K562 (cell line): Measurements from ENCODE around the gene ZNF618. TPM values are rescaled to one million over a fixed set of nuclear protein-coding genes. Genes with fewer than 3 reads are reported as not detected.

Experiments used
- ATAC-seq: fragments of 200-7000 bp; cut with Tn5 transposase; 3 replicates; pipeline ENCODE4 v1.9.1; 2020; ENCODE audit warnings: moderate library complexity
- BruUV-seq: library from RNA; stranded (reverse); fragments of 400-500 nt; replicated peaks from 2 replicates; lab custom pipeline; 2021; lab: Mats Ljungman, UMichigan
- CTCF ChIA-PET: fragments of 300-600 bp; formaldehyde crosslinking; extraction: SDS; loops from one replicate; lab custom pipeline; 2021; ENCODE audit warnings: low intra/inter-chr PET ratio; lab: Yijun Ruan, JAX
- POLR2A ChIA-PET: fragments of 300-600, 350-650 bp; sonication (Branson Sonifier 250); formaldehyde crosslinking; extraction: SDS; loops from one replicate; lab custom pipeline; 2021; ENCODE audit warnings: antibody characterized with exemption, inconsistent platforms; lab: Yijun Ruan, JAX
- DNase-seq, 4 experiments: peaks; one replicate each; pipeline versions ENCODE4 v3.0.0 to v3.0.0-alpha.2; 2011 to 2018; ENCODE audit warnings: low spot score in 3 of 4, mixed read lengths in 3 of 4; ENCODE audit errors: extremely low read depth in 1 of 4
- FAIRE-seq: peaks from 2 replicates; lab custom pipeline; 2011; peaks lifted over from hg19 to GRCh38; lab: Jason Lieb, UNC
- H2AFZ ChIP-seq: 2 replicates; pipeline ENCODE4 v1.6.0; 2011; ENCODE audit warnings: low read depth, low read length, control low read depth, inconsistent platforms
- H3K27ac ChIP-seq: fragments of 200-600 bp; 3 replicates; pipeline ENCODE4 v1.8.0; 2011; ENCODE audit warnings: low read depth, mild to moderate bottlenecking, control low read depth, inconsistent platforms, low read length, moderate library complexity, mixed read lengths; ENCODE audit errors: extremely low read depth
- H3K27me3 ChIP-seq, 2 experiments: fragments of 300-600 bp in 1 of 2; 2 replicates in 1 of 2; 3 replicates in 1 of 2; pipeline versions ENCODE4 v1.6.0 to v1.8.0; 2011; ENCODE audit warnings: inconsistent platforms in 2 of 2, low read length in 2 of 2, mild to moderate bottlenecking in 1 of 2, mixed read lengths in 1 of 2, moderate library complexity in 1 of 2; ENCODE audit not compliant: control insufficient read depth in 2 of 2, insufficient read depth in 2 of 2
- H3K36me3 ChIP-seq: fragments of 300-600 bp; 3 replicates; pipeline ENCODE4 v1.8.0; 2011; ENCODE audit warnings: mild to moderate bottlenecking, low read length, inconsistent platforms; ENCODE audit not compliant: control insufficient read depth, insufficient read depth
- H3K4me1 ChIP-seq, 2 experiments: fragments of 200-600 bp in 1 of 2; replicated peaks in 1 of 2; 2 replicates in 1 of 2; 3 replicates in 1 of 2; pipeline versions ENCODE4 v1.5.1 to v1.8.0; 2011; ENCODE audit warnings: inconsistent platforms in 2 of 2, low read length in 2 of 2, mild to moderate bottlenecking in 1 of 2, mixed read lengths in 1 of 2, moderate library complexity in 1 of 2; ENCODE audit not compliant: control insufficient read depth in 2 of 2, insufficient read depth in 2 of 2
- H3K4me2 ChIP-seq: 2 replicates; pipeline ENCODE4 v1.6.1; 2011; ENCODE audit warnings: low read length, control low read depth, inconsistent platforms, mixed read lengths; ENCODE audit not compliant: insufficient read depth
- H3K4me3 ChIP-seq: fragments of 200-600 bp; sonication (generic), shearing (Covaris generic); 2 replicates; pipeline ENCODE4 v1.5.1; 2016; ENCODE audit warnings: control low read depth, inconsistent platforms
- H3K79me2 ChIP-seq: fragments of 200-600 bp; 3 replicates; pipeline ENCODE4 v1.8.0; 2011; ENCODE audit warnings: low read length, inconsistent platforms; ENCODE audit not compliant: control insufficient read depth, insufficient read depth
- H3K9ac ChIP-seq, 2 experiments: 2 replicates each; pipeline versions ENCODE4 v1.6.0 to v1.6.1; 2011; ENCODE audit warnings: low read depth in 2 of 2, low read length in 2 of 2, control low read depth in 1 of 2, inconsistent platforms in 1 of 2, mild to moderate bottlenecking in 1 of 2, mixed read lengths in 1 of 2; ENCODE audit not compliant: insufficient read depth in 1 of 2
- H3K9me1 ChIP-seq: one replicate; pipeline ENCODE4 v1.6.0; 2011; ENCODE audit warnings: inconsistent platforms, mild to moderate bottlenecking, low read length, moderate library complexity; ENCODE audit not compliant: control insufficient read depth, insufficient read depth
- H3K9me3 ChIP-seq: replicated peaks from 2 replicates; pipeline ENCODE4 v1.5.1; 2011; ENCODE audit warnings: low read depth, low read length, inconsistent platforms; ENCODE audit not compliant: control insufficient read depth, insufficient read depth
- H4K20me1 ChIP-seq: replicated peaks from 2 replicates; pipeline ENCODE4 v1.6.1; 2011; ENCODE audit warnings: low read length, inconsistent platforms, mixed read lengths; ENCODE audit not compliant: control insufficient read depth, insufficient read depth
- FOXK2 ChIP-seq, 2 experiments: fragments of 450-650 bp; IDR thresholded peaks in 1 of 2; conservative IDR thresholded peaks in 1 of 2; 2 replicates each; pipeline ENCODE4 v1.6.1; 2016; ENCODE audit warnings: low read depth in 2 of 2, mild to moderate bottlenecking in 1 of 2
- FOXM1 ChIP-seq, 2 experiments: fragments of 450-650 bp in 1 of 2; sonication (generic) in 1 of 2; formaldehyde crosslinking in 1 of 2; IDR thresholded peaks; 2 replicates each; pipeline versions ENCODE4 v1.6.1 to v1.9.0; 2017 to 2022; ENCODE audit warnings: low read depth in 2 of 2, mild to moderate bottlenecking in 2 of 2, missing genetic modification reagents in 1 of 2, moderate library complexity in 1 of 2
- KDM4B ChIP-seq, 2 experiments: fragments of 450-650 bp in 1 of 2; sonication (generic) in 1 of 2; IDR thresholded peaks; 2 replicates each; pipeline ENCODE4 v1.6.1; 2016 to 2017; ENCODE audit warnings: borderline replicate concordance in 2 of 2, antibody characterized with exemption in 1 of 2, low read depth in 1 of 2, mild to moderate bottlenecking in 1 of 2
- MTF1 ChIP-seq: fragments of 250-450 bp; sonication (Bioruptor Pico); IDR thresholded peaks from 2 replicates; pipeline ENCODE4 v1.9.0; 2021; ENCODE audit warnings: moderate library complexity, mild to moderate bottlenecking, inconsistent platforms, borderline replicate concordance
- NR2C1 ChIP-seq, 2 experiments: fragments of 450-650 bp; IDR thresholded peaks; 2 replicates each; pipeline ENCODE4 v1.6.1; 2017; ENCODE audit warnings: mild to moderate bottlenecking in 2 of 2, antibody characterized with exemption in 1 of 2, inconsistent platforms in 1 of 2, missing compliant biosample characterization in 1 of 2, missing genetic modification characterization in 1 of 2
- PCBP1 ChIP-seq: fragments of 200-400 bp; formaldehyde crosslinking; IDR thresholded peaks from 2 replicates; pipeline ENCODE4 v1.6.1; 2018; ENCODE audit warnings: mild to moderate bottlenecking, low read depth, low read length; ENCODE audit not compliant: poor library complexity, severe bottlenecking
- RBM25 ChIP-seq: fragments of 200-400 bp; formaldehyde crosslinking; IDR thresholded peaks from 2 replicates; pipeline ENCODE4 v1.6.1; 2018; ENCODE audit warnings: low read length, low read depth, moderate library complexity; ENCODE audit not compliant: severe bottlenecking
- TARDBP ChIP-seq: fragments of 450-650 bp; IDR thresholded peaks from 2 replicates; pipeline ENCODE4 v1.6.1; 2016
- ZC3H4 ChIP-seq: sonication (generic); formaldehyde crosslinking; IDR thresholded peaks from 2 replicates; pipeline ENCODE4 v1.9.0; 2021; ENCODE audit warnings: missing genetic modification reagents, borderline replicate concordance
- ZNF239 ChIP-seq: fragments of 250-450 bp; sonication (Bioruptor Pico); IDR thresholded peaks from 2 replicates; pipeline ENCODE4 v1.4.0; 2020; ENCODE audit warnings: mild to moderate bottlenecking
- WGBS: fragments of 100-300 bp; shearing (Covaris generic); methylation state at CpG from one replicate; pipeline ENCODE4 v1.1.6; 2016; ENCODE audit warnings: low coverage, mixed read lengths; ENCODE audit not compliant: insufficient coverage; ENCODE audit errors: missing lambda C conversion rate; 5-methylcytosine and 5-hydroxymethylcytosine counted together
- in situ Hi-C: fragments of 300-500 bp; cut with MboI; formaldehyde crosslinking; loops from 4 replicates; pipeline ENCODE4 v1.15.0; 2018; ENCODE audit warnings: inconsistent platforms, mixed read lengths
- intact Hi-C: fragments of 100-400 bp; cut with micrococcal nuclease; formaldehyde crosslinking; loops from 2 replicates; pipeline ENCODE4 v1.14.2; 2022
- polyA plus RNA-seq, 8 experiments: library from polyadenylated mRNA; depleted of rRNA in 4 of 8; stranded (reverse) in 5 of 8; unstranded in 3 of 8; fragments of >200 nt; fragmentation: Nextera tagmentation in 2 of 8; fragmentation: Illumina TruSeq in 1 of 8; extraction: Ambion mirVana in 2 of 8; extraction: Trizol in 1 of 8; gene quantifications; 2 replicates each; pipeline versions ENCODE4 v1.2.1 to v1.2.3, GENCODE V29; 2011 to 2014; ENCODE audit warnings: inconsistent platforms in 1 of 8, missing spikeins in 1 of 8
- total RNA-seq, 7 experiments: library from RNA; depleted of rRNA in 6 of 7; stranded (reverse); fragments of >200 nt in 6 of 7; fragmentation: Illumina TruSeq in 2 of 7; extraction: Trizol in 2 of 7; gene quantifications; 2 replicates each; pipeline versions ENCODE4 v1.2.1 to v1.2.3, GENCODE V29; 2011 to 2021; ENCODE audit warnings: low replicate concordance in 1 of 7
- TF ChIP-seq, protein P1 (sequence below): sonication (generic); formaldehyde crosslinking; IDR thresholded peaks from 2 replicates; pipeline ENCODE4 v1.8.0; 2022; ENCODE audit warnings: missing genetic modification reagents, mild to moderate bottlenecking, borderline replicate concordance
- TF ChIP-seq, protein P2 (sequence below): IDR thresholded peaks from 2 replicates; pipeline ENCODE4 v1.6.1; 2014; ENCODE audit warnings: antibody characterized with exemption
- TF ChIP-seq, protein P3 (sequence below): IDR thresholded peaks from 2 replicates; pipeline ENCODE4 v1.6.1; 2011; ENCODE audit not compliant: insufficient read length; ENCODE audit errors: extremely low read depth

Gene ZNF618
- total and polyA plus RNA-seq, 9 of the 15 experiments (the other 6 are each of a cell fraction or from before 2014, with no cell fraction given), result 0.08 to 13.7 (median 3.4) TPM

DNA sequence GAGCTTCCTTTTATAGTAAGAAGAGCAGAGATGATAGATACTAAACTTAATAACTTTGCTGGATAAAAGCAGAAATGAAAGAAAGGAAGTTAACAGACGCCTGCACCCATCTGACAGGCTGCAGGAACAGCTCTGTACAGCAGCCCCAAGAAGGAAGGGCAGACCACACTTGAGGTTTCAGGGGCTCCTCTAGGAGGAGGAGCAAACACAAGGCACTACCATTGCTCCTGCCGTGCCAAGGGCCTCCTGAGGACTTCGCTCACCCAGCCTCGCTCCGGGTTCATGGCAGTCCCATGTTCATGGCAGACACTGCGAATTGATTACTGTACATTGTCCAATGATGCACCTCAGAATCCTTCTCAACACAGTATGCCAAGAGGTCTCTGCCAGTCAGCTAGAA lies 116.9 kb downstream of the ZNF618 start (continued):
- TF ChIP-seq, protein P1, sequence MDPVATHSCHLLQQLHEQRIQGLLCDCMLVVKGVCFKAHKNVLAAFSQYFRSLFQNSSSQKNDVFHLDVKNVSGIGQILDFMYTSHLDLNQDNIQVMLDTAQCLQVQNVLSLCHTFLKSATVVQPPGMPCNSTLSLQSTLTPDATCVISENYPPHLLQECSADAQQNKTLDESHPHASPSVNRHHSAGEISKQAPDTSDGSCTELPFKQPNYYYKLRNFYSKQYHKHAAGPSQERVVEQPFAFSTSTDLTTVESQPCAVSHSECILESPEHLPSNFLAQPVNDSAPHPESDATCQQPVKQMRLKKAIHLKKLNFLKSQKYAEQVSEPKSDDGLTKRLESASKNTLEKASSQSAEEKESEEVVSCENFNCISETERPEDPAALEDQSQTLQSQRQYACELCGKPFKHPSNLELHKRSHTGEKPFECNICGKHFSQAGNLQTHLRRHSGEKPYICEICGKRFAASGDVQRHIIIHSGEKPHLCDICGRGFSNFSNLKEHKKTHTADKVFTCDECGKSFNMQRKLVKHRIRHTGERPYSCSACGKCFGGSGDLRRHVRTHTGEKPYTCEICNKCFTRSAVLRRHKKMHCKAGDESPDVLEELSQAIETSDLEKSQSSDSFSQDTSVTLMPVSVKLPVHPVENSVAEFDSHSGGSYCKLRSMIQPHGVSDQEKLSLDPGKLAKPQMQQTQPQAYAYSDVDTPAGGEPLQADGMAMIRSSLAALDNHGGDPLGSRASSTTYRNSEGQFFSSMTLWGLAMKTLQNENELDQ (CRISPR knock-in tag), result no peak

DNA sequence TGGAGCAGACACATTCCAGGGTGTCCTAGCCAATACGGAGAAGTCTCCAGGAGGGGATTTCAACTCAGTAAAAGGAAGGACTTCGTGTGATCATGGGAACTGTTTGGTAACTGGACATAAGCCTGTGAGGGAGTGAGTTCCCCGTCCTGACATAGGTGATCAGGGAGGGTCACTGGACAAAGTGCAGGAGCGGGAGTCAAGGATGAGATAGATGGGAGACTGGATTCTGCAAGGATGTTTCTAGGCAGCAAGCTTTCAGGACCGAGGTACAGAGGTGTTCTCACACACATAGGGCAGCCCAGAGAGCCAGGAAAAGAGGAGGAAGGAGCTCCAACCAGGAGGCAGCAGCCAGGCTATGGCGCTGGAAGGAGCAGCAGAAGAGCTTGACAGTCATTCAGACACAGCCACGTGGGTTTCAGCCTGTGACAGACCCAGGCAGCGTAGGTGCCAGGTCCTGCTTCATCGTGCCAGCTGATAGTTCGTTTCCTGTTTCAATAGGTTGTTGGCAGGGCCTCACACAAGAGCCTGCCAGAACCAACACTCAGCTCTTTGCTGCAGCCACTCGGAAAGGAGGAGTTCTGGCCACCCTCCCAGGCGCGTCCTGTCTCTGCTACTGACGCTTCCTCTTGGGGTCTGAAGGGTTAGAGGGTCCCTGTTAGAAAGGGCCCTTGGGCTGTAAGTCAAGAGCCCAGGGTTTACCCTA lies 117.9 kb downstream of the ZNF618 start:
- Histone ChIP-seq H3K4me2 (no peak overlapping the region), H3K27ac (no peak overlapping the region), H3K36me3 (0 out of 3 replicates have a peak, but pooled peaks cover 5% of the 10 kb centered on the region), H3K9ac (no peak overlapping the region), H4K20me1 (0 out of 2 replicates have a peak, but pooled peaks cover 5% of the 10 kb centered on the region), H3K9me3 (no peaks in the 10 kb centered on the region), H3K9me1 (no peaks in the 10 kb centered on the region), H3K4me3 (no peak overlapping the region), H3K79me2 (no peaks in the 10 kb centered on the region), H3K4me1 (no peaks in the 10 kb centered on the region; a peak in 1 of 5 replicates), H3K27me3 (no peaks in the 10 kb centered on the region), H2AFZ (no peak overlapping the region)
- FAIRE-seq (no peak), DNase-seq (no peak), ATAC-seq (no peak)
- intact Hi-C loops, result no loop called here
- in situ Hi-C loops, result no loop called here
- ChIA-PET CTCF (no interaction called here), POLR2A (interaction anchor here (1.3 kb wide), 1 partner anchor 13 kb away, joined by 4 read pairs; no protein-coding TSS in a partner anchor)
- 32% methylated on average over 14 of the region's 14 CpGs for WGBS
- no TSS peak for BruUV-seq
- no peak for TF ChIP-seq MTF1 (CRISPR knock-in tag)
- no peak for TF ChIP-seq RBM25
- TF ChIP-seq, protein P2, sequence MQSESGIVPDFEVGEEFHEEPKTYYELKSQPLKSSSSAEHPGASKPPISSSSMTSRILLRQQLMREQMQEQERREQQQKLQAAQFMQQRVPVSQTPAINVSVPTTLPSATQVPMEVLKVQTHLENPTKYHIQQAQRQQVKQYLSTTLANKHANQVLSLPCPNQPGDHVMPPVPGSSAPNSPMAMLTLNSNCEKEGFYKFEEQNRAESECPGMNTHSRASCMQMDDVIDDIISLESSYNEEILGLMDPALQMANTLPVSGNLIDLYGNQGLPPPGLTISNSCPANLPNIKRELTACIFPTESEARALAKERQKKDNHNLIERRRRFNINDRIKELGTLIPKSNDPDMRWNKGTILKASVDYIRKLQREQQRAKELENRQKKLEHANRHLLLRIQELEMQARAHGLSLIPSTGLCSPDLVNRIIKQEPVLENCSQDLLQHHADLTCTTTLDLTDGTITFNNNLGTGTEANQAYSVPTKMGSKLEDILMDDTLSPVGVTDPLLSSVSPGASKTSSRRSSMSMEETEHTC, result no peak
- no peak for TF ChIP-seq NR2C1 (IDR thresholded peaks at IDR 0.05)
- no peak for TF ChIP-seq NR2C1 (tag; IDR thresholded peaks at IDR 0.05)
- no peak for TF ChIP-seq TARDBP
- TF ChIP-seq FOXM1 (IDR thresholded peaks at IDR 0.05; ENCODE audit: low read depth), result no peak
- TF ChIP-seq FOXM1 (CRISPR knock-in tag; IDR thresholded peaks at IDR 0.05; ENCODE audit: low read depth), result no peak
- TF ChIP-seq, protein P3, sequence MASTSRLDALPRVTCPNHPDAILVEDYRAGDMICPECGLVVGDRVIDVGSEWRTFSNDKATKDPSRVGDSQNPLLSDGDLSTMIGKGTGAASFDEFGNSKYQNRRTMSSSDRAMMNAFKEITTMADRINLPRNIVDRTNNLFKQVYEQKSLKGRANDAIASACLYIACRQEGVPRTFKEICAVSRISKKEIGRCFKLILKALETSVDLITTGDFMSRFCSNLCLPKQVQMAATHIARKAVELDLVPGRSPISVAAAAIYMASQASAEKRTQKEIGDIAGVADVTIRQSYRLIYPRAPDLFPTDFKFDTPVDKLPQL, result no peak
- TF ChIP-seq ZC3H4 (CRISPR knock-in tag), result no peak
- no peak for TF ChIP-seq FOXK2 (conservative IDR thresholded peaks at IDR 0.05 in 1 of 2, IDR thresholded peaks at IDR 0.05 in 1 of 2; ENCODE audit: low read depth in 2 of 2)
- no peak for TF ChIP-seq PCBP1
- TF ChIP-seq KDM4B (IDR thresholded peaks at IDR 0.05; ENCODE audit: borderline replicate concordance in 2 of 2, low read depth in 1 of 2), result no peak
- TF ChIP-seq ZNF239, result no peak
